22Rv1 (cell line): ENCODE results near the gene SLC2A5.

Source experiments
- H3K27ac ChIP-seq: fragments of 450-650 bp; 2 replicates; pipeline ENCODE4 v1.5.1; 2017
- CTCF ChIP-seq: fragments of 450-650 bp; IDR thresholded peaks from 2 replicates; pipeline ENCODE4 v1.5.1; 2017; ENCODE audit warnings: mild to moderate bottlenecking
- ZFX ChIP-seq: fragments of 450-650 bp; IDR thresholded peaks from 2 replicates; pipeline ENCODE4 v1.6.1; 2017; ENCODE audit warnings: antibody characterized with exemption, borderline replicate concordance

SLC2A5 gene

GRCh38 chr1:9045861-9046510 is 23.4 kb downstream of the SLC2A5 start:
- H3K27ac ChIP-seq = no peak overlapping the region
- TF ChIP-seq ZFX = no peak
- no peak for TF ChIP-seq CTCF

- no peak for TF ChIP-seq ZFX
- no peak for TF ChIP-seq CTCF
- no peak overlapping the region for H3K27ac ChIP-seq
Observed at GRCh38 chr1:9044236-9044635, 25.2 kb downstream of the SLC2A5 start.

- H3K27ac ChIP-seq = no peak overlapping the region
- TF ChIP-seq CTCF (no peak), ZFX (no peak)
Observed at GRCh38 chr1:9042272-9042671, 27.2 kb downstream of the SLC2A5 start.

GRCh38 chr1:9041116-9041779 is 28.2 kb downstream of the SLC2A5 start:
- TF ChIP-seq CTCF = no peak
- TF ChIP-seq ZFX = no peak
- H3K27ac ChIP-seq = no peak overlapping the region

- H3K27ac ChIP-seq = no peak overlapping the region
- TF ChIP-seq ZFX (no peak), CTCF (no peak)
Observed at GRCh38 chr1:9040659-9041030, 28.8 kb downstream of the SLC2A5 start.

- H3K27ac ChIP-seq = no peak overlapping the region
- TF ChIP-seq ZFX (no peak), CTCF (no peak)
Observed at GRCh38 chr1:9039761-9040658, 29.4 kb downstream of the SLC2A5 start.
